Putamen (tissue), 1 donor: ENCODE results near the gene SNX21.

Experiments used
- DNase-seq: peaks from one replicate; pipeline ENCODE4 v3.0.0-alpha.2; 2016; ENCODE audit warnings: low spot score

Gene SNX21

GRCh38 chr20:45882469-45883099, 49.0 kb downstream of the SNX21 start:
- DNase-seq: no peak

GRCh38 chr20:45883100-45883469, 49.5 kb downstream of the SNX21 start:
- no peak for DNase-seq

GRCh38 chr20:45886590-45887345, 53.2 kb downstream of the SNX21 start:
- no peak for DNase-seq

GRCh38 chr20:45887346-45887715, 53.7 kb downstream of the SNX21 start, which contains the start of gene SPATA25:
TSS of gene SPATA25 (minus strand) at chr20:45887622. CDS start at chr20:45887590, 32 bp downstream.
- no peak for DNase-seq

GRCh38 chr20:45888681-45889080, 55.1 kb downstream of the SNX21 start:
- DNase-seq: no peak

GRCh38 chr20:45890077-45890984, 56.7 kb downstream of the SNX21 start:
- peak; percentile 42 for DNase-seq

GRCh38 chr20:45890985-45891983, 57.7 kb downstream of the SNX21 start, which contains the start of the genes CTSA and NEURL2:
TSS of gene CTSA (plus strand) at chr20:45891335. CDS start at chr20:45891569, 234 bp downstream.
TSS of gene NEURL2 (minus strand) at chr20:45891208. CDS start at chr20:45890991, 217 bp downstream.
- DNase-seq: peak; percentile 90

GRCh38 chr20:45892049-45892825, 58.6 kb downstream of the SNX21 start:
- DNase-seq: no peak
